Endothelial cell of umbilical vein (primary cell): ENCODE data around the gene OSBPL10. TPM values are rescaled to one million over a fixed set of nuclear protein-coding genes. Genes with fewer than 3 reads are reported as not detected.

Source experiments
- BruUV-seq: library from RNA; stranded (reverse); fragments of 400-500 nt; replicated peaks from 2 replicates; lab custom pipeline; 2021; lab: Mats Ljungman, UMichigan
- CTCF ChIA-PET: fragments of 300-600, 350-600 bp; sonication (Branson Sonifier 250); formaldehyde crosslinking; loops from one replicate; lab custom pipeline; 2021; ENCODE audit warnings: antibody characterized with exemption, inconsistent platforms; lab: Charles Lee
- POLR2A ChIA-PET: fragments of 300-600, 350-600 bp; sonication (Branson Sonifier 250); formaldehyde crosslinking; loops from one replicate; lab custom pipeline; 2021; ENCODE audit warnings: antibody characterized with exemption, inconsistent platforms; lab: Charles Lee
- DNase-seq: peaks from one replicate; pipeline ENCODE4 v3.0.0-alpha.2; 2011; ENCODE audit warnings: low read depth, low spot score
- FAIRE-seq: peaks from 2 replicates; lab custom pipeline; 2011; peaks lifted over from hg19 to GRCh38; lab: Jason Lieb, UNC
- H2AFZ ChIP-seq: 2 replicates; pipeline ENCODE4 v1.6.0; 2012; ENCODE audit warnings: low read depth, low read length, control low read depth, inconsistent platforms
- H3K27ac ChIP-seq: 2 replicates; pipeline ENCODE4 v1.5.1; 2011; ENCODE audit warnings: low read depth, mild to moderate bottlenecking, control low read depth, low read length, moderate library complexity; ENCODE audit not compliant: insufficient read depth
- H3K27me3 ChIP-seq, 2 experiments: 2 replicates each; pipeline versions ENCODE4 v1.6.0 to v1.6.1; 2011; ENCODE audit warnings: low read length in 2 of 2, mixed read lengths in 1 of 2; ENCODE audit not compliant: control insufficient read depth in 2 of 2, insufficient read depth in 2 of 2
- H3K36me3 ChIP-seq, 2 experiments: 2 replicates in 1 of 2; 3 replicates in 1 of 2; pipeline ENCODE4 v1.5.1; 2011; ENCODE audit warnings: low read length in 2 of 2, mild to moderate bottlenecking in 1 of 2, moderate library complexity in 1 of 2; ENCODE audit not compliant: control insufficient read depth in 2 of 2, insufficient read depth in 2 of 2; ENCODE audit errors: extremely low read depth in 1 of 2
- H3K4me1 ChIP-seq: 3 replicates; pipeline ENCODE4 v1.5.1; 2011; ENCODE audit warnings: mild to moderate bottlenecking, low read length; ENCODE audit not compliant: control insufficient read depth, insufficient read depth; ENCODE audit errors: extremely low read depth
- H3K4me2 ChIP-seq: 2 replicates; pipeline ENCODE4 v1.6.1; 2011; ENCODE audit warnings: low read length, control low read depth, mixed read lengths; ENCODE audit not compliant: insufficient read depth
- H3K4me3 ChIP-seq, 3 experiments: fragments of 200-600 bp in 1 of 3; sonication (generic), shearing (Covaris generic) in 1 of 3; replicated peaks in 1 of 3; 2 replicates each; pipeline ENCODE4 v1.5.1; 2011 to 2016; ENCODE audit warnings: control low read depth in 3 of 3, low read length in 3 of 3, mild to moderate bottlenecking in 2 of 3, inconsistent platforms in 1 of 3, low read depth in 1 of 3, moderate library complexity in 1 of 3; ENCODE audit not compliant: insufficient read depth in 1 of 3
- H3K79me2 ChIP-seq: 2 replicates; pipeline ENCODE4 v1.6.0; 2012; ENCODE audit warnings: low read length, inconsistent platforms; ENCODE audit not compliant: control insufficient read depth, insufficient read depth
- H3K9ac ChIP-seq: replicated peaks from 2 replicates; pipeline ENCODE3; 2011; ENCODE audit warnings: low read length, control low read depth; ENCODE audit not compliant: insufficient read depth; ENCODE audit errors: extremely low read depth
- H3K9me1 ChIP-seq: replicated peaks from 3 replicates; pipeline ENCODE4 v1.6.0; 2011; ENCODE audit warnings: mild to moderate bottlenecking, low read length; ENCODE audit not compliant: control insufficient read depth, insufficient read depth; ENCODE audit errors: extremely low read depth
- H3K9me3 ChIP-seq: replicated peaks from 2 replicates; pipeline ENCODE4 v1.5.1; 2012; ENCODE audit warnings: low read length, inconsistent platforms; ENCODE audit not compliant: control insufficient read depth, insufficient read depth
- H4K20me1 ChIP-seq: replicated peaks from 2 replicates; pipeline ENCODE3; 2011; ENCODE audit warnings: mild to moderate bottlenecking, low read length; ENCODE audit not compliant: control insufficient read depth, insufficient read depth; ENCODE audit errors: extremely low read depth
- CTCF ChIP-seq, 2 donors: IDR thresholded peaks; 1 replicate in 1 of 2; 2 replicates in 1 of 2; pipeline ENCODE4 v1.5.1; 2011; ENCODE audit warnings: low read length in 2 of 2, mild to moderate bottlenecking in 2 of 2, moderate library complexity in 2 of 2, control low read depth in 1 of 2, inconsistent platforms in 1 of 2, low read depth in 1 of 2; ENCODE audit not compliant: insufficient read depth in 1 of 2; ENCODE audit errors: extremely low read depth in 1 of 2
- EZH2 ChIP-seq: IDR thresholded peaks from 2 replicates; pipeline ENCODE4 v1.6.1; 2012; ENCODE audit warnings: borderline replicate concordance, low read depth, mild to moderate bottlenecking, moderate library complexity, low read length, inconsistent platforms; ENCODE audit not compliant: severe bottlenecking
- FOS ChIP-seq: IDR thresholded peaks from 2 replicates; pipeline ENCODE4 v1.6.1; 2011; ENCODE audit warnings: mild to moderate bottlenecking, low read length, moderate library complexity, borderline replicate concordance; ENCODE audit not compliant: insufficient read depth
- GATA2 ChIP-seq: IDR thresholded peaks from 2 replicates; pipeline ENCODE4 v1.7.0; 2011; ENCODE audit warnings: low read depth, mild to moderate bottlenecking, moderate library complexity, mixed read lengths, low read length; ENCODE audit not compliant: insufficient read length, insufficient read depth
- JUN ChIP-seq: IDR thresholded peaks from 2 replicates; pipeline ENCODE4 v1.6.1; 2011; ENCODE audit warnings: borderline replicate concordance, low read depth; ENCODE audit not compliant: insufficient read length, insufficient read depth
- MAX ChIP-seq: IDR thresholded peaks from 2 replicates; pipeline ENCODE4 v1.6.1; 2011; ENCODE audit not compliant: insufficient read depth, insufficient read length
- MYC ChIP-seq: IDR thresholded peaks from one replicate; pipeline ENCODE4 v1.6.1; 2011; ENCODE audit warnings: mild to moderate bottlenecking, low read depth, low read length
- POLR2A ChIP-seq: IDR thresholded peaks from 2 replicates; pipeline ENCODE4 v1.6.1; 2012; ENCODE audit warnings: low read depth, mild to moderate bottlenecking, control low read depth, low read length
- POLR2AphosphoS5 ChIP-seq: IDR thresholded peaks from 2 replicates; pipeline ENCODE4 v1.6.1; 2012; ENCODE audit warnings: low read depth, mild to moderate bottlenecking, control low read depth, low read length, moderate library complexity; ENCODE audit not compliant: insufficient read depth
- dilution Hi-C: fragments of 300-500 bp; cut with MboI; formaldehyde crosslinking; loops from one replicate; pipeline ENCODE4 v1.15.0; 2019; ENCODE audit warnings: low sequenced_read_pairs; ENCODE audit not compliant: extremely low pct_ligation_motif_present
- intact Hi-C: fragments of 100-400 bp; cut with micrococcal nuclease; formaldehyde crosslinking; loops from one replicate; pipeline ENCODE4 v1.10.0; 2022
- polyA plus RNA-seq, 4 experiments: library from polyadenylated mRNA; depleted of rRNA in 3 of 4; stranded (reverse) in 3 of 4; unstranded in 1 of 4; fragments of >200 nt; gene quantifications; 2 replicates each; pipeline versions ENCODE4 v1.2.1 to v1.2.3, GENCODE V29; 2011 to 2012; ENCODE audit warnings: missing spikeins in 1 of 4
- total RNA-seq: library from RNA; stranded (reverse); gene quantifications from 2 replicates; pipeline ENCODE4 v1.2.3, GENCODE V29; 2021

Gene OSBPL10
- total and polyA plus RNA-seq, 2 donors (not counting 3 experiments of a cell fraction or from before 2014, with no cell fraction given) = 10.8 to 47.6 TPM

GRCh38 chr3:31772272-31772671 lies 208.8 kb downstream of the OSBPL10 start:
- H3K4me3 ChIP-seq = no peak overlapping the region
- TF ChIP-seq MAX (no peak), JUN (no peak), MYC (no peak), POLR2A (no peak), POLR2AphosphoS5 (no peak), EZH2 (no peak), GATA2 (no peak), CTCF (IDR thresholded peaks at IDR 0.05; ENCODE audit: extremely low read depth in 1 of 2, insufficient read depth in 1 of 2, low read depth in 1 of 2, low read length in 2 of 2) (no peak), FOS (no peak)
- dilution Hi-C loops (no loop called here), intact Hi-C loops (no loop called here)
- no peaks in the 10 kb centered on the region for H3K4me1 ChIP-seq
- no peak overlapping the region for H3K9ac ChIP-seq
- H3K79me2 ChIP-seq = no peaks in the 10 kb centered on the region
- no peaks in the 10 kb centered on the region for H3K9me3 ChIP-seq
- DNase-seq (no peak), FAIRE-seq (no peak)
- no peak overlapping the region for H3K27ac ChIP-seq
- no peaks in the 10 kb centered on the region for H3K9me1 ChIP-seq
- BruUV-seq = no TSS peak
- POLR2A ChIA-PET = no interaction called here
- no peak overlapping the region for H3K4me2 ChIP-seq
- CTCF ChIA-PET = no interaction called here
- H3K36me3 ChIP-seq = no peaks in the 10 kb centered on the region
- no peaks in the 10 kb centered on the region for H3K27me3 ChIP-seq
- no peaks in the 10 kb centered on the region for H4K20me1 ChIP-seq
- no peak overlapping the region for H2AFZ ChIP-seq
